H1 (cell line): Measurements from ENCODE around the gene TMEM156.

ENCODE experiments used
- ASH2L ChIP-seq: fragments of 200-600, 300-600 bp; sonication (generic); IDR thresholded peaks from one replicate; pipeline ENCODE4 v1.7.1; 2017; ENCODE audit warnings: low read length
- BRCA1 ChIP-seq: IDR thresholded peaks from 2 replicates; pipeline ENCODE4 v1.6.1; 2012; ENCODE audit warnings: low read depth, low read length, improper control_type of control experiment
- EZH2 ChIP-seq: fragments of 200-600 bp; sonication (generic); IDR thresholded peaks from 2 replicates; pipeline ENCODE4 v1.7.1; 2012; ENCODE audit warnings: low read depth, mild to moderate bottlenecking, moderate library complexity, low read length, inconsistent platforms; ENCODE audit not compliant: severe bottlenecking
- POLR2AphosphoS5 ChIP-seq: IDR thresholded peaks from 2 replicates; pipeline ENCODE4 v1.6.1; 2011; ENCODE audit warnings: low read depth, low read length
- RFX5 ChIP-seq: IDR thresholded peaks from 2 replicates; pipeline ENCODE4 v1.6.1; 2011; ENCODE audit warnings: low read depth, low read length, improper control_type of control experiment, borderline replicate concordance
- YY1 ChIP-seq: IDR thresholded peaks from 2 replicates; pipeline ENCODE4 v1.6.1; 2011; ENCODE audit warnings: low read depth, mild to moderate bottlenecking, low read length

GRCh38 chr4:39067031-39067430, 34.8 kb upstream of the TMEM156 start:
- TF ChIP-seq POLR2AphosphoS5 (no peak), BRCA1 (no peak), RFX5 (no peak), EZH2 (no peak), YY1 (no peak), ASH2L (no peak)
